22Rv1 (cell line): ENCODE measurements around the gene CXXC1.
"Not testable (repeated sequence)": the region's sequence is repeated elsewhere in the genome, so short reads cannot be mapped to it uniquely, and the experiment has no call there.

Source experiments
- H3K27ac ChIP-seq: fragments of 450-650 bp; 2 replicates; pipeline ENCODE4 v1.5.1; 2017
- CTCF ChIP-seq: fragments of 450-650 bp; IDR thresholded peaks from 2 replicates; pipeline ENCODE4 v1.5.1; 2017; ENCODE audit warnings: mild to moderate bottlenecking
- ZFX ChIP-seq: fragments of 450-650 bp; IDR thresholded peaks from 2 replicates; pipeline ENCODE4 v1.6.1; 2017; ENCODE audit warnings: antibody characterized with exemption, borderline replicate concordance

Gene CXXC1

GRCh38 chr18:50272568-50272967, 14.9 kb downstream of the CXXC1 start:
- H3K27ac ChIP-seq: no peak overlapping the region
- TF ChIP-seq CTCF (no peak), ZFX (no peak)

- TF ChIP-seq CTCF (peak; percentile 81), ZFX (no peak)
These were observed 19.3 kb downstream of the CXXC1 start for GRCh38 chr18:50268022-50268747.

GRCh38 chr18:50266248-50266704, 21.2 kb downstream of the CXXC1 start, which contains the start of gene CFAP53:
Gene CFAP53 (minus strand): TSS chr18:50266495. CDS start chr18:50266404, 91 bp downstream.
- TF ChIP-seq ZFX: no peak
- no peak for TF ChIP-seq CTCF
- H3K27ac ChIP-seq: peak within 1 kb of the TSS; percentile 32; the same call in 1 of the 2 replicates

More at GRCh38 chr18:50268022-50268747, 19.3 kb downstream of the CXXC1 start:
- H3K27ac ChIP-seq: no peak overlapping the region

GRCh38 chr18:50262977-50263376, 24.5 kb downstream of the CXXC1 start:
- no peak for TF ChIP-seq ZFX
- no peak for TF ChIP-seq CTCF
- H3K27ac ChIP-seq: no peak overlapping the region

- TF ChIP-seq ZFX: no peak
- no peak for TF ChIP-seq CTCF
- H3K27ac ChIP-seq: no peak overlapping the region
These were observed 36.6 kb downstream of the CXXC1 start for GRCh38 chr18:50250935-50251334.

- TF ChIP-seq ZFX (no peak), CTCF (no peak)
- no peak overlapping the region for H3K27ac ChIP-seq
These were observed 37.9 kb downstream of the CXXC1 start for GRCh38 chr18:50249576-50249975.

GRCh38 chr18:50247561-50247960, 39.9 kb downstream of the CXXC1 start:
- TF ChIP-seq CTCF (no peak), ZFX (no peak)
- no peak overlapping the region for H3K27ac ChIP-seq

GRCh38 chr18:50241768-50242167, 45.7 kb downstream of the CXXC1 start:
- H3K27ac ChIP-seq: not testable (repeated sequence)
